HepG2 (cell line): ENCODE results near the gene SMAD7. TPM values are rescaled to one million over a fixed set of nuclear protein-coding genes. Genes with fewer than 3 reads are reported as not detected.

Source experiments
- ATAC-seq: fragments of 200-7000 bp; cut with Tn5 transposase; 3 replicates; pipeline ENCODE4 v1.9.1; 2020; ENCODE audit warnings: mild to moderate bottlenecking, moderate library complexity
- BruUV-seq: library from RNA; stranded (reverse); fragments of 400-500 nt; replicated peaks from 2 replicates; lab custom pipeline; 2021; lab: Mats Ljungman, UMichigan
- CTCF ChIA-PET: fragments of 300-600 bp; formaldehyde crosslinking; extraction: SDS; loops from one replicate; lab custom pipeline; 2021; ENCODE audit warnings: low total read pairs, inconsistent platforms, low intra/inter-chr PET ratio; lab: Yijun Ruan, JAX
- POLR2A ChIA-PET: fragments of 350-600 bp; sonication (Branson Sonifier 250); formaldehyde crosslinking; loops from one replicate; lab custom pipeline; 2020; ENCODE audit warnings: antibody characterized with exemption, inconsistent platforms; lab: Yijun Ruan, JAX
- DNase-seq: peaks from one replicate; pipeline ENCODE4 v3.0.0-alpha.2; 2015; ENCODE audit warnings: low spot score
- FAIRE-seq: peaks from 3 replicates; lab custom pipeline; 2011; peaks lifted over from hg19 to GRCh38; lab: Jason Lieb, UNC
- H2AFZ ChIP-seq: one replicate; pipeline ENCODE4 v1.6.1; 2011; ENCODE audit warnings: low read length, inconsistent platforms
- H3K27ac ChIP-seq: fragments of 300-600 bp; 3 replicates; pipeline ENCODE4 v1.8.0; 2011; ENCODE audit warnings: mixed run types, mild to moderate bottlenecking, mixed read lengths, low read length, inconsistent platforms; ENCODE audit not compliant: insufficient read depth; ENCODE audit errors: extremely low read length
- H3K27me3 ChIP-seq, 2 experiments: fragments of 200-600 bp in 1 of 2; 2 replicates in 1 of 2; 3 replicates in 1 of 2; pipeline versions ENCODE4 v1.6.0 to v1.8.0; 2011; ENCODE audit warnings: low read length in 2 of 2, mild to moderate bottlenecking in 2 of 2, moderate library complexity in 2 of 2, inconsistent platforms in 1 of 2; ENCODE audit not compliant: insufficient read depth in 2 of 2, control insufficient read depth in 1 of 2
- H3K36me3 ChIP-seq, 2 experiments: fragments of 200-600 bp in 1 of 2; replicated peaks in 1 of 2; 2 replicates in 1 of 2; 3 replicates in 1 of 2; pipeline versions ENCODE4 v1.5.1 to v1.8.0; 2011; ENCODE audit warnings: low read length in 2 of 2, inconsistent platforms in 1 of 2; ENCODE audit not compliant: insufficient read depth in 2 of 2, control insufficient read depth in 1 of 2
- H3K4me1 ChIP-seq: 2 replicates; pipeline ENCODE4 v1.5.1; 2012; ENCODE audit warnings: low read length, inconsistent platforms; ENCODE audit not compliant: insufficient read depth
- H3K4me2 ChIP-seq: 2 replicates; pipeline ENCODE4 v1.6.0; 2011; ENCODE audit warnings: low read depth, low read length, inconsistent platforms
- H3K4me3 ChIP-seq, 3 experiments: fragments of 200-600 bp in 1 of 3; sonication (generic), shearing (Covaris generic) in 1 of 3; replicated peaks in 1 of 3; 2 replicates each; pipeline ENCODE4 v1.5.1; 2011 to 2016; ENCODE audit warnings: low read length in 3 of 3, inconsistent platforms in 2 of 3, low read depth in 2 of 3, mild to moderate bottlenecking in 2 of 3, control low read depth in 1 of 3, mixed read lengths in 1 of 3; ENCODE audit not compliant: insufficient read depth in 1 of 3
- H3K79me2 ChIP-seq: one replicate; pipeline ENCODE4 v1.6.1; 2011; ENCODE audit warnings: low read length, inconsistent platforms; ENCODE audit not compliant: insufficient read depth
- H3K9ac ChIP-seq: 2 replicates; pipeline ENCODE4 v1.6.0; 2011; ENCODE audit warnings: mild to moderate bottlenecking, low read depth, low read length, inconsistent platforms; ENCODE audit not compliant: insufficient read depth
- H3K9me3 ChIP-seq: 2 replicates; pipeline ENCODE4 v1.5.1; 2012; ENCODE audit warnings: mild to moderate bottlenecking, low read length
- H4K20me1 ChIP-seq: 2 replicates; pipeline ENCODE4 v1.6.0; 2011; ENCODE audit warnings: inconsistent platforms, mild to moderate bottlenecking, low read length, moderate library complexity; ENCODE audit not compliant: insufficient read depth
- NAIF1 ChIP-seq: sonication (generic); formaldehyde crosslinking; IDR thresholded peaks from 2 replicates; pipeline ENCODE4 v1.5.0; 2020; ENCODE audit warnings: mild to moderate bottlenecking, missing genetic modification reagents, borderline replicate concordance
- SAP130 ChIP-seq: IDR thresholded peaks from 2 replicates; pipeline ENCODE4 v1.6.1; 2016; ENCODE audit warnings: low read depth
- ZKSCAN8 ChIP-seq: IDR thresholded peaks from 2 replicates; pipeline ENCODE4 v1.6.1; 2016; ENCODE audit warnings: borderline replicate concordance, missing genetic modification reagents, missing compliant biosample characterization
- ZNF136 ChIP-seq: sonication (generic); formaldehyde crosslinking; IDR thresholded peaks from 2 replicates; pipeline ENCODE4 v1.8.1; 2022; ENCODE audit warnings: low read depth, mild to moderate bottlenecking, moderate library complexity, missing genetic modification reagents
- ZNF256 ChIP-seq: sonication (generic); formaldehyde crosslinking; conservative IDR thresholded peaks from 2 replicates; pipeline ENCODE4 v1.4.0; 2020; ENCODE audit warnings: missing genetic modification reagents
- ZNF678 ChIP-seq: sonication (generic); formaldehyde crosslinking; IDR thresholded peaks from 2 replicates; pipeline ENCODE4 v1.4.0; 2020; ENCODE audit warnings: mild to moderate bottlenecking, missing genetic modification reagents
- WGBS: methylation state at CpG from one replicate; pipeline ENCODE4 v1.1.6; 2017; ENCODE audit warnings: low lambda C conversion rate; 5-methylcytosine and 5-hydroxymethylcytosine counted together
- in situ Hi-C: cut with HindIII; loops from 2 replicates; pipeline ENCODE4 v1.10.0; 2017; ENCODE audit warnings: low pct_unique_long_range_greater_than_20kb; ENCODE audit not compliant: extremely low pct_ligation_motif_present
- intact Hi-C: fragments of 100-400 bp; cut with micrococcal nuclease; formaldehyde crosslinking; loops from one replicate; pipeline ENCODE4 v1.10.0; 2022; ENCODE audit not compliant: unreplicated experiment
- polyA plus RNA-seq, 8 experiments: library from polyadenylated mRNA; depleted of rRNA in 3 of 8; stranded (reverse) in 7 of 8; unstranded in 1 of 8; fragments of >200 nt; fragmentation: Illumina TruSeq in 4 of 8; extraction: Trizol in 4 of 8; gene quantifications; 2 replicates each; pipeline versions ENCODE4 v1.2.1 to v1.2.3, GENCODE V29; 2011 to 2016; ENCODE audit warnings: low read depth in 4 of 8, missing spikeins in 1 of 8, mixed read lengths in 1 of 8; ENCODE audit not compliant: insufficient read depth in 1 of 8
- total RNA-seq, 5 experiments: library from RNA; depleted of rRNA; stranded (reverse); fragments of >200 nt; fragmentation: Illumina TruSeq; extraction: Trizol; gene quantifications; 2 replicates each; pipeline ENCODE4 v1.2.3, GENCODE V29; 2016; ENCODE audit warnings: low read depth in 1 of 5
- TF ChIP-seq, protein P1 (sequence below): sonication (generic); formaldehyde crosslinking; IDR thresholded peaks from 2 replicates; pipeline ENCODE4 v1.8.0; 2022; ENCODE audit warnings: low read depth, missing genetic modification reagents

SMAD7 gene
- total and polyA plus RNA-seq, 2 of the 13 experiments (the other 11 are each of a cell fraction or from before 2014, with no cell fraction given) = 17.4 to 24.7 TPM

- ChIA-PET CTCF (no interaction called here), POLR2A (interaction anchor here (1.1 to 1.9 kb wide), 2 partner anchors 11 to 47 kb away, joined by 3 to 14 read pairs; no protein-coding TSS in a partner anchor)
- peak overlapping the region; percentile 20; the same call in 1 of the 2 replicates for H3K9ac ChIP-seq
- no peak for TF ChIP-seq ZKSCAN8 (CRISPR knock-in tag)
- TF ChIP-seq, protein P1, sequence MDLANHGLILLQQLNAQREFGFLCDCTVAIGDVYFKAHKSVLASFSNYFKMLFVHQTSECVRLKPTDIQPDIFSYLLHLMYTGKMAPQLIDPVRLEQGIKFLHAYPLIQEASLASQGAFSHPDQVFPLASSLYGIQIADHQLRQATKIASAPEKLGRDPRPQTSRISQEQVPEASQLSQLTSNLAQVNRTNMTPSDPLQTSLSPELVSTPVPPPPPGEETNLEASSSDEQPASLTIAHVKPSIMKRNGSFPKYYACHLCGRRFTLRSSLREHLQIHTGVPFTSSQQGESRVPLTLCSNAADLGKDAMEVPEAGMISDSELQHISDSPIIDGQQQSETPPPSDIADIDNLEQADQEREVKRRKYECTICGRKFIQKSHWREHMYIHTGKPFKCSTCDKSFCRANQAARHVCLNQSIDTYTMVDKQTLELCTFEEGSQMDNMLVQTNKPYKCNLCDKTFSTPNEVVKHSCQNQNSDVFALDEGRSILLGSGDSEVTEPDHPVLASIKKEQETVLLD (CRISPR knock-in tag) = no peak
- TF ChIP-seq ZNF256 (CRISPR knock-in tag) = no peak
- no peak for TF ChIP-seq ZNF678 (CRISPR knock-in tag)
- no peak for TF ChIP-seq NAIF1 (CRISPR knock-in tag)
- peak; percentile 6; the same call in 1 of the 2 replicates for TF ChIP-seq SAP130 (CRISPR knock-in tag)
- no peak for TF ChIP-seq ZNF136
- intact Hi-C loops (loop anchor here (5.0 to 10.0 kb wide), 2 partner anchors 41 to 294 kb away; no protein-coding TSS in a partner anchor), in situ Hi-C loops (no loop called here)
- H3K4me2 ChIP-seq = peak overlapping the region; percentile 99
- no TSS peak for BruUV-seq
- FAIRE-seq = no peak
- no peak overlapping the region for H2AFZ ChIP-seq
- H3K79me2 ChIP-seq = peaks cover 99% of the 10 kb centered on the region
- H3K36me3 ChIP-seq = peaks cover 12 to 52% of the 10 kb centered on the region in 2 experiments
- H3K4me1 ChIP-seq = peaks cover 99% of the 10 kb centered on the region
- 70% methylated on average over 14 of the region's 14 CpGs for WGBS
- no peaks in the 10 kb centered on the region for H3K27me3 ChIP-seq
- ATAC-seq = no peak
- H3K27ac ChIP-seq = peak overlapping the region; percentile 12
- H3K9me3 ChIP-seq = no peaks in the 10 kb centered on the region
- H4K20me1 ChIP-seq = peaks cover 79% of the 10 kb centered on the region
- H3K4me3 ChIP-seq = peak overlapping the region in 1 of 3 experiments; percentile 53; a peak in 1 of 6 replicates
- no peak for DNase-seq
Measured at GRCh38 chr18:48940854-48941611, 9.7 kb downstream of the SMAD7 start.
